ENCODE measurements around the gene RTL9. TPM values are rescaled to one million over a fixed set of nuclear protein-coding genes. Genes with fewer than 3 reads are reported as not detected.

Gene RTL9
- 0.31 TPM for polyA plus RNA-seq
- long read RNA-seq, donor 1, result 0 reads
- long read RNA-seq, donor 2, result 0 reads
- long read RNA-seq, donor 3, result 0 reads
- long read RNA-seq, donor 4, result 0 reads
- long read RNA-seq, donor 5, result 0 reads
- long read RNA-seq, donor 6, result 0 reads
- long read RNA-seq, donor 7, result 0 reads
- long read RNA-seq, donor 8, result 0 reads
- long read RNA-seq, donor 9, result 0 reads
- long read RNA-seq, donor 10, result 0 reads
- long read RNA-seq, donor 11, full-length matches to known transcripts, result 1 of 1 reads
- long read RNA-seq, donor 11, partial matches to known transcripts, result 0 of 1 reads
- long read RNA-seq, donor 11, other reads (novel, unspliced or antisense), result 0 of 1 reads

DNA sequence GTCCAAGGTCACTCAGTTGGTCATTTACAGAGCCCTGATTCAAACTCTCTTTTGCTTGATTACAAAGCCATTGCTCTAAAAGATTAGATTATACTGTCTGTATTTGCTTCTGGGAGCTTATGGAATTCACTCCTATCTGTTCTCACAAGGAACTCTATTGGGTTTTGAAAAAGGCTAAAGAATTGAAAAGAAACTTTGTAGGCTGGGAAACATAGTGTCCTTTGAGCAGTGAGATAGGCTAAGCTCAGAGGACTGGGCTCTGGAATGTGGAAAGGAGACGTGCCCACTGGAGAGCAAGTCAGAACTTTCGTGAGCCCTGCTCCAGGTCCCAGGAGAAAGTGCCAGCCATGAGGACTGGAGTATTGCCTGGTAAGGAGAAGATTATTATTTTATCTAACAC, at the start of gene RTL9:
RTL9 (plus strand) TSS at position 301 of the 400 bp plus-strand sequence. CDS start 91,770 bp downstream, outside the sequence.
- WGBS (ENCODE audit: insufficient coverage, low lambda C conversion rate), result no CpG with 5 or more reads among the region's 2 CpGs
- no peaks in the 10 kb centered on the region for H3K4me1 ChIP-seq (ENCODE audit: control insufficient read depth, insufficient read depth, low read length)

DNA sequence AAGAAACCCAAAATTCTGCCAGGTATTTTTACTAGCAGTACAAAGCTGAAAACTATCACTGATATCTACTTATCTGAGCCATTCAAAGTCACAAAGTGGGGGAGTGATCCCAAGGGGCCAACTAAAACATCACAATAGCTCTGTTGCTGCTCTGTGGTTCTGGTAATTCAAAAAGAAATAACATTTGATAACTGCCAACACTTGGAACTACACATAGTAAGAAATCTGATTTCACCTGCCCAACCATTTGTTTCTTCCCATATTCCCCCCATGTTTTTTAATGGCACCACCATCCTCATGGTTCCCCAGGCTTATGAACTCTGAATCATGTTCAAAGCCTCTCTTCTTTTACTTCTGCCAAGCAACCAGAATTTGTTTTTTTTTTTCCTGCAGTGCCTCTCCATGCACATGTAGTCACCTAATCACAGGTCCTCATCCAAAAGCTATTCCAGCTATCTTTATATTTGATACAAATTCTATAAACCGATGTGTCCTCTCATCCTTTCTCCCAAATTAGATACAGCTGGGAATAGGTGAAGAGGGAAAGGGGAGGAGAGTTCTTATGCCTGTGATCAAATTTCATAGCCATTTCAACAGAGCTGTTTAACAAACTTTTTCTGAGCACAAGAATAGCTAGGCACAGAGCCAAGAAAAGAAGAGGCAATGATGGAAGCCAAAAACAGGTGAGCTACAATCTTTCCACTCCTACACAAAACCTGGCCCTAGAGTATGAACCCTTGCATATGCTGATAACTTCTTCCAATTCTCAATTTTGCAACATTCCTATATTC, 48.5 kb upstream of the RTL9 start:
- Histone ChIP-seq H3K4me1 (ENCODE audit: control insufficient read depth, insufficient read depth, low read length) (peaks cover 9% of the 10 kb centered on the region), H3K4me3 (ENCODE audit: low read length) (no peak overlapping the region), H3K27me3 (ENCODE audit: control insufficient read depth, insufficient read depth, low read length) (no peaks in the 10 kb centered on the region), H3K9me3 (ENCODE audit: control insufficient read depth, low read depth, low read length) (no peaks in the 10 kb centered on the region), H3K27ac (ENCODE audit: low read length) (peak overlapping the region; percentile 52), H3K36me3 (ENCODE audit: control insufficient read depth, insufficient read depth, low read length) (no peaks in the 10 kb centered on the region)
- WGBS (ENCODE audit: insufficient coverage, low lambda C conversion rate), result no CpG with 5 or more reads among the region's 1 CpG
- no peak for DNase-seq

More for the DNA sequence above, at the start of gene RTL9:
- no peak within 1 kb of the TSS for H3K27ac ChIP-seq (ENCODE audit: low read length)
- no peaks in the 10 kb centered on the region for H3K9me3 ChIP-seq (ENCODE audit: control insufficient read depth, low read depth, low read length)
- no peaks in the 10 kb centered on the region for H3K36me3 ChIP-seq (ENCODE audit: control insufficient read depth, insufficient read depth, low read length)
- no peak for DNase-seq
- H3K27me3 ChIP-seq (ENCODE audit: control insufficient read depth, insufficient read depth, low read length), result no peaks in the 10 kb centered on the region
- H3K4me3 ChIP-seq (ENCODE audit: low read length), result no peak within 1 kb of the TSS

DNA sequence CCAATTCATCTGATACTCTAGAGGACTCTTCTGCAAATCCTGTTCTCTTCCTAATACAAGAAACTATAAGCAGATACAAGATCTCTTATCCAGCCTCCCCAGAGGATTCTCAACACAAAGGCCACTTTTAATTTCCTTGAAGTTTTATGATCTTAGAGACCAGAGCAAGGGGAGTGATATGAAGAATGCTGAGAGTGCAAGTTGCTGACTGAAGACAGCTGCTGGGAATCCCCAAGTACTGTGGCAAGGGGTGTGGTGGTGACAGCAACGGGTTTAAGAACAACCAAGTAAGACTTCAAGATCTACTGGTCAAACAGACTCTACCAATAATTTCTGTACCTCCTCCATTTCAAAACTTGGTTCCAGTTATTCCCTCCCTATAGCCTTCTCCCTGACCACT, 47.8 kb upstream of the RTL9 start:
- no peaks in the 10 kb centered on the region for H3K9me3 ChIP-seq (ENCODE audit: control insufficient read depth, low read depth, low read length)
- peak; percentile 39 to 53 for DNase-seq
- peaks cover 9% of the 10 kb centered on the region for H3K4me1 ChIP-seq (ENCODE audit: control insufficient read depth, insufficient read depth, low read length)
- WGBS (ENCODE audit: insufficient coverage, low lambda C conversion rate), result no CpG with 5 or more reads among the region's 1 CpG
- peak overlapping the region; percentile 52 for H3K27ac ChIP-seq (ENCODE audit: low read length)
- H3K36me3 ChIP-seq (ENCODE audit: control insufficient read depth, insufficient read depth, low read length), result no peaks in the 10 kb centered on the region
- no peak overlapping the region for H3K4me3 ChIP-seq (ENCODE audit: low read length)
- no peaks in the 10 kb centered on the region for H3K27me3 ChIP-seq (ENCODE audit: control insufficient read depth, insufficient read depth, low read length)

GRCh38 chrX:110311437-110312230, 47.0 kb upstream of the RTL9 start:
- Histone ChIP-seq H3K9me3 (ENCODE audit: control insufficient read depth, low read depth, low read length) (no peaks in the 10 kb centered on the region), H3K27me3 (ENCODE audit: control insufficient read depth, insufficient read depth, low read length) (no peaks in the 10 kb centered on the region), H3K36me3 (ENCODE audit: control insufficient read depth, insufficient read depth, low read length) (no peaks in the 10 kb centered on the region), H3K4me1 (ENCODE audit: control insufficient read depth, insufficient read depth, low read length) (peaks cover 9% of the 10 kb centered on the region), H3K27ac (ENCODE audit: low read length) (peak overlapping the region; percentile 29), H3K4me3 (ENCODE audit: low read length) (no peak overlapping the region)
- WGBS (ENCODE audit: insufficient coverage, low lambda C conversion rate), result 83% methylated on average over 1 of the region's 1 CpG
- no peak for DNase-seq

DNA sequence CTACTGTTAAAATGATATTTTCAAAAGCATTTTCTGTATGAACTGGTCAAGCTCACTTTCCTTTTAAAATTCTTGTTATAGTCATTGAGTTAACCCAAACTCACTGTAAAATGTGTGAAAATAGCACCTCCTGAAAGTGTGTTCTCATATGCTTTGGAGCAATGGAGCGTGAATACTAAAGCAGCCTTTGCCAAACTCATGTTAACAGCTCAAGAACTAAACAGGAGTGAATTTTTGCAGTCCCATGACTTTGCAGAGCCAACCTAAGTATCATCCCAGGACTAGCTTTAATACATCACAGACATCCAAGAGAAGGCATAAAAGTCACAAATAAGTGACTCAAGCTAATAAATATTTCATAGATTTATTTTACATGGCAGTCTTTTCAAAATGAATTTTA, 43.1 kb upstream of the RTL9 start:
- WGBS (ENCODE audit: insufficient coverage, low lambda C conversion rate), result no CpG with 5 or more reads among the region's 1 CpG
- Histone ChIP-seq H3K36me3 (ENCODE audit: control insufficient read depth, insufficient read depth, low read length) (no peaks in the 10 kb centered on the region), H3K4me3 (ENCODE audit: low read length) (no peak overlapping the region)

GRCh38 chrX:110316351-110317060, 42.1 kb upstream of the RTL9 start:
- DNase-seq, result no peak
- WGBS (ENCODE audit: insufficient coverage, low lambda C conversion rate), result no CpG with 5 or more reads among the region's 12 CpGs
- H3K36me3 ChIP-seq (ENCODE audit: control insufficient read depth, insufficient read depth, low read length), result no peaks in the 10 kb centered on the region
- H3K4me3 ChIP-seq (ENCODE audit: low read length), result peak overlapping the region; percentile 77
- no peaks in the 10 kb centered on the region for H3K9me3 ChIP-seq (ENCODE audit: control insufficient read depth, low read depth, low read length)
- peak overlapping the region; percentile 73 for H3K27ac ChIP-seq (ENCODE audit: low read length)
- no peaks in the 10 kb centered on the region for H3K27me3 ChIP-seq (ENCODE audit: control insufficient read depth, insufficient read depth, low read length)
- peaks cover 5% of the 10 kb centered on the region for H3K4me1 ChIP-seq (ENCODE audit: control insufficient read depth, insufficient read depth, low read length)

More for the DNA sequence above, 43.1 kb upstream of the RTL9 start:
- Histone ChIP-seq H3K27me3 (ENCODE audit: control insufficient read depth, insufficient read depth, low read length) (no peaks in the 10 kb centered on the region), H3K27ac (ENCODE audit: low read length) (no peak overlapping the region), H3K4me1 (ENCODE audit: control insufficient read depth, insufficient read depth, low read length) (peaks cover 8% of the 10 kb centered on the region), H3K9me3 (ENCODE audit: control insufficient read depth, low read depth, low read length) (no peaks in the 10 kb centered on the region)
- no peak for DNase-seq

DNA sequence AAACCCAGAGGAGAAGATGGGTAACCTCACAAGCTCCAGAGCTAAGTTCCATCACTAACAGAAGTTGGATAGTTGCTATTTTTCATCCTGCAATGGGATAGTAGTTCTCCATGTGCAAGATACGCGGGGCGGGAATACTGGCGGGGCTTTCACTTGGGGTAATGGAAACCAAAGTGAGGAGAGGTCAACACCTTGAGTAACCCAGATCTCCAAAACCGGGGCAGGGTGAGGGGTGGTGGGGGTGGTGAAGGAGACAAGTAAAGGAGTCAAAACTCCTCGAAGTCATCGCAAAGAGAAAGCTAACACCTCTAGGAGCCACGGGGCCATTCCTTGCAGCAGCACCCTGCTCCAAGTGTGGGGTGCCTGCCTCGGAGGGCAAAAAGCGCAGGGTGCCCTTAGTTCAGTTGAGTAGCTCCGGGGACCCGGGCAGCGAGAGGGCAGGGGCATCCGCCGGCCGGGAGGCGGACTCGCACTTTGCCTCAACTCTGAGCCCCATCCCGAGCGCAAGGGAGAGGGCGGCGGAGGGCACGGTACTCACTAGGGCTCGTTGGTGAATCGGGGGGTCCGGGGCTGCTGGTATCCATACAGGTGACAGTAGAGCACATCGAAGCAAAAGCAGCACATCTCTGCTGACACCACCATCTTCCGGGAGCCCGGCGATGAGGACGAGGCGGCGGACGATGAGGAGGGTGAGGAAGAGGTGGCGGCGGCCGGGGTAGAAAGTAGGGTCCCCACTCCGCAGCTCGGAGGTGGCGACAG, 41.4 kb upstream of the RTL9 start:
- peak in 1 of 2 donors; percentile 32 for DNase-seq
- WGBS (ENCODE audit: insufficient coverage, low lambda C conversion rate), result no CpG with 5 or more reads among the region's 40 CpGs
- peak overlapping the region; percentile 77 for H3K4me3 ChIP-seq (ENCODE audit: low read length)
- H3K27me3 ChIP-seq (ENCODE audit: control insufficient read depth, insufficient read depth, low read length), result no peaks in the 10 kb centered on the region
- no peaks in the 10 kb centered on the region for H3K36me3 ChIP-seq (ENCODE audit: control insufficient read depth, insufficient read depth, low read length)
- peak overlapping the region; percentile 73 for H3K27ac ChIP-seq (ENCODE audit: low read length)
- H3K9me3 ChIP-seq (ENCODE audit: control insufficient read depth, low read depth, low read length), result no peaks in the 10 kb centered on the region
- H3K4me1 ChIP-seq (ENCODE audit: control insufficient read depth, insufficient read depth, low read length), result peaks cover 5% of the 10 kb centered on the region

DNA sequence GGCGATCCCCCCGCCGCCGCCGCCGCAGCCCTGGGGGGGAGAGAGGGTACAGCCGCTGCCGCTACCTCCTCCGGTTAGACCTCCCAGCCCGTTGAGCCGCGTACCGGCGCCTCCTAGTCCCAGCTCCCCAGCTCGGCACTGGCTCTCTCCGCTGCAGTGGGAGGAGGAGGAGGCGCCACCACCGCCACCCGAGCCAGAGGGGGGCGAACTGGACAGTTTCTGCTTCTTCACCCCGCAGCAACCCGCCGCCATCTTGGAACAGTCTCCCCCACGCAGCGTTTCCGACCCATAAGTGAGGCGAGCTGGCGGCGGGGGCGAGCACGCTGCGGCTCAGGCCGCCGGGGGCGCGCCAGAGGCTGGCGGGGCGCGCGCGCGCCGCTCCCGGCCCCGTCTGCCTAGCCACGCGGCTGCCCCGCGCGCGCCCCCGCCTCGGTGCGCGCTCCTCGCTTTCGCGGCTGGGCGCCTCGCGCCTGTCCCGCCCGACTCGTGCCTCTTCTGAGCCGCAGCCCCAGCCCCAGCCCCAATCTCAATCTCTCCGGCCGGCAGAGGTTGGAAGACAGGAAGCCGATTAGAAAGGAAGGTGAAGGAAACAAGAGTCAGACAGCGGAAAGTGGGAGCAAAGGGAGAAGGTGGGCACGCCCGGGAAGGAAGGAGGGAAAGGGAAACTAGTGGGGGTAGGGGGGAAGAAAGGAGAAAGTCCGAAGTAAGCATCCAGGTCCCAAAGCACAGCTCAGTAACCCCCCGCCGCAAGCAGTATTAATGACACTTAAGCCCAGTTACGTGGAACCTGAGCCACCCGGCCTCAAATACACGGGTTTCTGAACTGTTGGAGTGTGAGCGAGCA, 40.6 kb upstream of the RTL9 start, which contains the start of gene AMMECR1:
AMMECR1 (minus strand) TSS at position 266 of the 844 bp plus-strand sequence; CDS start at position 252, 14 bp downstream.
- WGBS (ENCODE audit: insufficient coverage, low lambda C conversion rate), result no CpG with 5 or more reads among the region's 78 CpGs

GRCh38 chrX:110318664-110318968, 40.0 kb upstream of the RTL9 start:
- H3K36me3 ChIP-seq (ENCODE audit: control insufficient read depth, insufficient read depth, low read length), result no peaks in the 10 kb centered on the region
- H3K27me3 ChIP-seq (ENCODE audit: control insufficient read depth, insufficient read depth, low read length), result no peaks in the 10 kb centered on the region
- no peaks in the 10 kb centered on the region for H3K9me3 ChIP-seq (ENCODE audit: control insufficient read depth, low read depth, low read length)
- H3K4me1 ChIP-seq (ENCODE audit: control insufficient read depth, insufficient read depth, low read length), result peaks cover 5% of the 10 kb centered on the region
- DNase-seq, result no peak
- no CpG with 5 or more reads among the region's 4 CpGs for WGBS (ENCODE audit: insufficient coverage, low lambda C conversion rate)
- peak overlapping the region; percentile 97 for H3K27ac ChIP-seq (ENCODE audit: low read length)
- peak overlapping the region; percentile 69 for H3K4me3 ChIP-seq (ENCODE audit: low read length)

More for the DNA sequence above, 40.6 kb upstream of the RTL9 start, which contains the start of gene AMMECR1:
- peak within 1 kb of the TSS; percentile 97 for H3K27ac ChIP-seq (ENCODE audit: low read length)
- H3K27me3 ChIP-seq (ENCODE audit: control insufficient read depth, insufficient read depth, low read length), result no peaks in the 10 kb centered on the region
- DNase-seq, result peak; percentile 65 to 82
- H3K9me3 ChIP-seq (ENCODE audit: control insufficient read depth, low read depth, low read length), result no peaks in the 10 kb centered on the region
- H3K36me3 ChIP-seq (ENCODE audit: control insufficient read depth, insufficient read depth, low read length), result no peaks in the 10 kb centered on the region
- H3K4me1 ChIP-seq (ENCODE audit: control insufficient read depth, insufficient read depth, low read length), result peaks cover 5% of the 10 kb centered on the region
- H3K4me3 ChIP-seq (ENCODE audit: low read length), result peak within 1 kb of the TSS; percentile 77
